Right renal pelvis (tissue), 4 donors: ENCODE data around the gene KLHL3. TPM values are rescaled to one million over a fixed set of nuclear protein-coding genes. Genes with fewer than 3 reads are reported as not detected.

Experiments
- DNase-seq, 4 donors: peaks; one replicate each; pipeline ENCODE4 v3.0.0-alpha.2; 2013; ENCODE audit warnings: low read depth in 4 of 4, low spot score in 3 of 4, missing footprints in 1 of 4
- polyA plus RNA-seq, 4 donors: library from polyadenylated mRNA; unstranded; fragments of 120-200 nt; gene quantifications; one replicate each; pipeline ENCODE4 v1.2.1, GENCODE V29; 2013; ENCODE audit not compliant: insufficient read length in 4 of 4

Gene KLHL3
- polyA plus RNA-seq, 4 donors = 13.5 to 18.8 (median 18.4) TPM

- DNase-seq = no peak
These were observed 25.8 kb downstream of the KLHL3 start for GRCh38 chr5:137710086-137710485.

GRCh38 chr5:137708796-137709559 is 26.9 kb downstream of the KLHL3 start:
- DNase-seq = no peak

- DNase-seq = no peak
These were observed 27.8 kb downstream of the KLHL3 start for GRCh38 chr5:137708062-137708461.

- no peak for DNase-seq
These were observed 29.0 kb downstream of the KLHL3 start for GRCh38 chr5:137706841-137707240.

GRCh38 chr5:137705106-137705505 is 30.8 kb downstream of the KLHL3 start:
- DNase-seq = no peak

- no peak for DNase-seq
These were observed 32.3 kb downstream of the KLHL3 start for GRCh38 chr5:137703565-137703964.

GRCh38 chr5:137700282-137700680 is 35.6 kb downstream of the KLHL3 start:
- no peak for DNase-seq

GRCh38 chr5:137699336-137700281 is 36.3 kb downstream of the KLHL3 start:
- DNase-seq = peak in 1 of 4 donors; percentile 12

- DNase-seq = no peak
These were observed 39.4 kb downstream of the KLHL3 start for GRCh38 chr5:137696481-137696880.

GRCh38 chr5:137695651-137696428 is 40.0 kb downstream of the KLHL3 start:
- DNase-seq = no peak

GRCh38 chr5:137693951-137694721 is 41.8 kb downstream of the KLHL3 start:
- DNase-seq = no peak

GRCh38 chr5:137693307-137693950 is 42.5 kb downstream of the KLHL3 start:
- no peak for DNase-seq

- DNase-seq = no peak
These were observed 46.6 kb downstream of the KLHL3 start for GRCh38 chr5:137689306-137689705.

- DNase-seq = no peak
These were observed 47.6 kb downstream of the KLHL3 start for GRCh38 chr5:137688210-137688840.

GRCh38 chr5:137684761-137685160 is 51.1 kb downstream of the KLHL3 start:
- DNase-seq = no peak

- DNase-seq = no peak
These were observed 54.7 kb downstream of the KLHL3 start for GRCh38 chr5:137681191-137681590.

- DNase-seq = no peak
These were observed 56.0 kb downstream of the KLHL3 start for GRCh38 chr5:137679910-137680309.

GRCh38 chr5:137679195-137679594 is 56.7 kb downstream of the KLHL3 start:
- DNase-seq = no peak

GRCh38 chr5:137672881-137673280 is 63.0 kb downstream of the KLHL3 start:
- DNase-seq = no peak
